Measurements from ENCODE around the gene GJA4. TPM values are rescaled to one million over a fixed set of nuclear protein-coding genes. Genes with fewer than 3 reads are reported as not detected.

Gene GJA4
- total RNA-seq, 1 experiment from 2014 or later, result 1.4 TPM

DNA sequence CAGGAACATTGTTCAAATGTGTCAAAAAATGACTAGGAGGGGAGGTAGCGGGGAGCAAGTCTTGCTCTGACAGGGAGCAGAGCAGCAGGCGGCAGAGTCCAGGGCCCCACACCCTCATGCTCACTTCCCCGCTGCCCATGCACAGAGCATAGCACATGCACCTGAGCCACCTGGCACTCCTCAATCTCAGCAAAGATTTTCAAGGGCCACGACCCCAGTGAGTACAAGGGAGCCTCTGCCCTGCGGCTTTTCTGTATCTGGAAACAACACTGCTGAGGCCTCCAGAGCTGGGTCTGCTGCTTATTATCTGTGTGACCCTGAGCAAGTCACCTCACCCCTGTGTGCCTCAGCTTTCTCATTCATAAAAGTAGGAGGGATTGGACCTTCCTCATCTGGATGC is 12.8 kb upstream of the GJA4 start:
- WGBS (ENCODE audit: extremely low coverage, insufficient read length, low lambda C conversion rate), result no CpG with 5 or more reads among the region's 5 CpGs
- Histone ChIP-seq H3K27me3 (ENCODE audit: insufficient read depth, low read length) (peaks cover 4% of the 10 kb centered on the region; the same call in 1 of the 2 replicates), H4K20me1 (ENCODE audit: control insufficient read depth, insufficient read depth, insufficient read length) (no peaks in the 10 kb centered on the region), H3K18ac (ENCODE audit: insufficient read length, low read depth, low read length) (no peak overlapping the region), H2AFZ (ENCODE audit: low read length) (no peak overlapping the region), H3K27ac (ENCODE audit: insufficient read length, low read depth, low read length) (no peak overlapping the region), H4K91ac (ENCODE audit: insufficient read length, low read depth, low read length) (no peak overlapping the region), H3K9ac (ENCODE audit: extremely low read depth, insufficient read length, low read length) (no peak overlapping the region), H3K4ac (ENCODE audit: low read depth, low read length) (no peak overlapping the region), H3K4me1 (ENCODE audit: insufficient read depth, low read length) (no peaks in the 10 kb centered on the region), H3K56ac (ENCODE audit: insufficient read length, low read depth, low read length) (no peak overlapping the region), H2BK12ac (ENCODE audit: insufficient read length, low read depth, low read length) (no peak overlapping the region), H2BK15ac (ENCODE audit: low read depth, low read length) (no peak overlapping the region), H4K5ac (ENCODE audit: insufficient read length, low read depth, low read length) (no peak overlapping the region), H2BK5ac (ENCODE audit: insufficient read length, low read length) (no peak overlapping the region), H2AK5ac (ENCODE audit: insufficient read length, low read length) (no peak overlapping the region), H3K79me2 (ENCODE audit: insufficient read depth, low read length) (no peaks in the 10 kb centered on the region), H3K14ac (ENCODE audit: insufficient read depth, low read length) (no peak overlapping the region), H3K4me2 (ENCODE audit: insufficient read depth, insufficient read length, low read length) (no peak overlapping the region), H3K79me1 (ENCODE audit: insufficient read depth, low read depth, low read length, poor library complexity, severe bottlenecking) (no peaks in the 10 kb centered on the region), H3K23ac (ENCODE audit: insufficient read length, low read depth, low read length) (no peak overlapping the region), H2BK120ac (ENCODE audit: low read depth, low read length, poor library complexity, severe bottlenecking) (no peak overlapping the region), H3T11ph (ENCODE audit: low read length) (no peak overlapping the region), H3K23me2 (ENCODE audit: insufficient read length, low read depth, low read length, poor library complexity, severe bottlenecking) (peaks cover 13% of the 10 kb centered on the region), H2BK20ac (ENCODE audit: low read depth, low read length, poor library complexity, severe bottlenecking) (no peak overlapping the region), H3K9me3 (ENCODE audit: control insufficient read depth, low read depth, low read length) (no peaks in the 10 kb centered on the region), H4K8ac (replicated peaks; ENCODE audit: insufficient read length, low read depth, low read length) (no peak overlapping the region)
- Mint-ChIP-seq H3K36me3 (ENCODE audit: insufficient read depth in 1 of 3, low read depth in 3 of 3) (no peaks in the 10 kb centered on the region), H3K27me3 (ENCODE audit: low read depth) (peaks cover 44% of the 10 kb centered on the region), H3K4me1 (peaks cover 7 to 9% of the 10 kb centered on the region in 2 experiments), H3K27ac (no peak overlapping the region), H3K4me3 (no peak overlapping the region; a peak in 1 of 5 replicates), H3K9me3 (no peaks in the 10 kb centered on the region)
- no peak for DNase-seq
- TF ChIP-seq, protein P1, sequence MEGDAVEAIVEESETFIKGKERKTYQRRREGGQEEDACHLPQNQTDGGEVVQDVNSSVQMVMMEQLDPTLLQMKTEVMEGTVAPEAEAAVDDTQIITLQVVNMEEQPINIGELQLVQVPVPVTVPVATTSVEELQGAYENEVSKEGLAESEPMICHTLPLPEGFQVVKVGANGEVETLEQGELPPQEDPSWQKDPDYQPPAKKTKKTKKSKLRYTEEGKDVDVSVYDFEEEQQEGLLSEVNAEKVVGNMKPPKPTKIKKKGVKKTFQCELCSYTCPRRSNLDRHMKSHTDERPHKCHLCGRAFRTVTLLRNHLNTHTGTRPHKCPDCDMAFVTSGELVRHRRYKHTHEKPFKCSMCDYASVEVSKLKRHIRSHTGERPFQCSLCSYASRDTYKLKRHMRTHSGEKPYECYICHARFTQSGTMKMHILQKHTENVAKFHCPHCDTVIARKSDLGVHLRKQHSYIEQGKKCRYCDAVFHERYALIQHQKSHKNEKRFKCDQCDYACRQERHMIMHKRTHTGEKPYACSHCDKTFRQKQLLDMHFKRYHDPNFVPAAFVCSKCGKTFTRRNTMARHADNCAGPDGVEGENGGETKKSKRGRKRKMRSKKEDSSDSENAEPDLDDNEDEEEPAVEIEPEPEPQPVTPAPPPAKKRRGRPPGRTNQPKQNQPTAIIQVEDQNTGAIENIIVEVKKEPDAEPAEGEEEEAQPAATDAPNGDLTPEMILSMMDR (conservative IDR thresholded peaks at IDR 0.05), result no peak
